GM23248 (cell line): Measurements from ENCODE around the gene GRIK3.

Source experiments
- EZH2 ChIP-seq: fragments of 200-600 bp; sonication (generic); IDR thresholded peaks from 2 replicates; pipeline ENCODE4 v1.6.1; 2018; ENCODE audit warnings: antibody characterized with exemption, mild to moderate bottlenecking; ENCODE audit not compliant: insufficient read depth, poor library complexity, severe bottlenecking
- EZH2phosphoT487 ChIP-seq: fragments of 200-600 bp; sonication (generic); IDR thresholded peaks from 2 replicates; pipeline ENCODE4 v1.6.1; 2018; ENCODE audit warnings: antibody characterized with exemption, moderate library complexity, mild to moderate bottlenecking, low read depth; ENCODE audit not compliant: insufficient read depth

- TF ChIP-seq EZH2phosphoT487 = no peak
- TF ChIP-seq EZH2 = no peak
Measured at GRCh38 chr1:37068897-37069296, 34.6 kb upstream of the GRIK3 start.
